ENCODE results near the gene PLEKHF1. TPM values are rescaled to one million over a fixed set of nuclear protein-coding genes. Genes with fewer than 3 reads are reported as not detected.
"Not testable (repeated sequence)": the region's sequence is repeated elsewhere in the genome, so short reads cannot be mapped to it uniquely, and the experiment has no call there.

PLEKHF1 gene
- total and polyA plus RNA-seq, 2 donors, result 13.4 to 30.8 TPM

DNA sequence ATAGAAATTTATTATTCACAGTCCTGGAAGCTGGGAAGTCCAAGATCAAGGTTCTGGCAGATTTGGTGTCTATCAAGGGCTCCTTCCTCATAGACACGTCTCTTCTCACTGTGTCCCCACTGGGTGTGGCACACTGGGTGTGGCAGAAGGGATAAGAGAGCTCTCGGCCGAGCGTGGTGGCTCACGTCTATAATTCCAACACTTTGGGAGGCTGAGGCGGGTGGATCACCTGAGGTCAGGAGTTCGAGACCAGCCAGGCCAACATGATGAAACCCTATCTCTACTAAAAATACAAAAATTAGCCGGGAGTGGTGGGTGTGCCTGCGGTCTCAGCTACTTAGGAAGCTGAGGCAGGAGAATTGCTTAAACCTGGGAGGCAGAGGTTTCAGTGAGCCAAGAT lies 38.4 kb upstream of the PLEKHF1 start:
- H3K4me3 ChIP-seq (ENCODE audit: low read depth, low read length); H3K36me3 ChIP-seq (ENCODE audit: insufficient read depth); H3K27ac ChIP-seq (ENCODE audit: low read depth); H3K4me1 ChIP-seq (ENCODE audit: insufficient read depth); DNase-seq (ENCODE audit: extremely low spot score): not testable (repeated sequence)
- 87% methylated on average over 9 of the region's 9 CpGs for WGBS

DNA sequence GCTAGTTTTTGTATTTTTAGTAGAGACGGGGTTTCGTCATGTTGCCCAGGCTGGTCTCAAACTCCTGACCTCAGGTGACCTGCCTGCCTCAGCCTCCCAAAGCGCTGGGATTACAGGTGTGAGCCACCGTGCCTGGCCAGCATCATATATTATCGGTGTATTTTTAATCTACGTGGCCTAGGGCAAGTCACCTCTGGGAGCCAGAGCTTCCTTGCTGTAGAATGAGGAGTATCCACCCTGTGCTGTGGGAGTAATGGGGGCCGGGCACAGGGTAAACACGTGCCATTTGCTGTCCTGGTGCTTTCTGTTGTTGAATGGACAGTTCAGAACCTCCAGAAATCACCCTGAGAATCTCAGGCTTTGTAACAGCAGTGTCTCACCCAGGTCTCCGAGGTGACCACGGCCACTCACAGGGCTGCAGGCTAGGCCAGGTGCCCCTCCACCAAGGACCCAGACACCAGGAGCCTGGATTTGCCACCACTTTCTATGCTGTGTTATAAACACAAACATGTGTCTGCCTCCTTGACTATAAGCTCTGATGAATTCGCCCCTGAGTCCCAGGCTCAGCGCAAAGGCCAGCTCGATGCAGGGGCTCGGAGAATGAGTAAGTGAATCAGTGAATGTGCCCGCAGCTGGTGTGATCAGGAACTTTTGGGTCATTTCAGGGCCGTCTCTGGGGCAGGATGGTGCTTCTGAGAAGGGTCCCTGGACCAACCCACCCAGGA lies 36.4 kb upstream of the PLEKHF1 start:
- no peak for DNase-seq (ENCODE audit: extremely low spot score)
- 92% methylated on average over 16 of the region's 16 CpGs for WGBS

GRCh38 chr19:29629836-29630534 lies 35.3 kb upstream of the PLEKHF1 start:
- Histone ChIP-seq H3K27ac (ENCODE audit: low read depth) (no peak overlapping the region), H3K4me3 (ENCODE audit: low read depth, low read length) (no peak overlapping the region), H3K4me1 (ENCODE audit: insufficient read depth) (no peaks in the 10 kb centered on the region), H3K36me3 (ENCODE audit: insufficient read depth) (no peaks in the 10 kb centered on the region)
- 90% methylated on average over 5 of the region's 5 CpGs for WGBS
- DNase-seq (ENCODE audit: extremely low spot score), result no peak

More for the DNA sequence above, 36.4 kb upstream of the PLEKHF1 start:
- H3K4me3 ChIP-seq (ENCODE audit: low read depth, low read length), result no peak overlapping the region
- H3K4me1 ChIP-seq (ENCODE audit: insufficient read depth), result no peaks in the 10 kb centered on the region
- H3K27ac ChIP-seq (ENCODE audit: low read depth), result no peak overlapping the region
- no peaks in the 10 kb centered on the region for H3K36me3 ChIP-seq (ENCODE audit: insufficient read depth)

DNA sequence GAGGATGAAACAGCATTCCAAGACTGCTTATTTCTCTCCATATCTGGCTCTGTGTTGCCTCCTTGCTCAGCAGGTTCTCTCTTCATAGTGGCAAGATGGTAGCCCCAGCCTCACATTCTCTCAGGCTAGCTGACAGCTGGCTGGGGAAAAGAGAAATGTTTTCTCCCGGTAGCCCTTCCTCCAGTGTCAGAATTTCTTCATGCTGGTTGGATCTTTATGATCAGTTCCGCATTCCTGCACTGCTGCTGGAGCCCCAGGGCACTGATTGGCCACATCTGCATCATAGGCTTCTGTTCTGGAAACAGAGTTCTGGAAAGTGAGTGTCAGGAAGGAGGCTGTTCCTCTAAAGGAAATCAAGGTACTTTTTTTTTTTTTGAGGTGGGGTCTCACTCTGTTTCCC lies 34.6 kb upstream of the PLEKHF1 start:
- 53% methylated on average over 2 of the region's 2 CpGs for WGBS
- Histone ChIP-seq H3K36me3 (ENCODE audit: insufficient read depth) (no peaks in the 10 kb centered on the region), H3K4me3 (ENCODE audit: low read depth, low read length) (no peak overlapping the region), H3K4me1 (ENCODE audit: insufficient read depth) (no peaks in the 10 kb centered on the region), H3K27ac (ENCODE audit: low read depth) (no peak overlapping the region)
- DNase-seq (ENCODE audit: extremely low spot score), result no peak

GRCh38 chr19:29631450-29631849 lies 33.8 kb upstream of the PLEKHF1 start:
- Histone ChIP-seq H3K4me3 (ENCODE audit: low read depth, low read length) (no peak overlapping the region), H3K36me3 (ENCODE audit: insufficient read depth) (no peaks in the 10 kb centered on the region), H3K4me1 (ENCODE audit: insufficient read depth) (no peaks in the 10 kb centered on the region), H3K27ac (ENCODE audit: low read depth) (no peak overlapping the region)
- 88% methylated on average over 3 of the region's 3 CpGs for WGBS
- no peak for DNase-seq (ENCODE audit: extremely low spot score)

DNA sequence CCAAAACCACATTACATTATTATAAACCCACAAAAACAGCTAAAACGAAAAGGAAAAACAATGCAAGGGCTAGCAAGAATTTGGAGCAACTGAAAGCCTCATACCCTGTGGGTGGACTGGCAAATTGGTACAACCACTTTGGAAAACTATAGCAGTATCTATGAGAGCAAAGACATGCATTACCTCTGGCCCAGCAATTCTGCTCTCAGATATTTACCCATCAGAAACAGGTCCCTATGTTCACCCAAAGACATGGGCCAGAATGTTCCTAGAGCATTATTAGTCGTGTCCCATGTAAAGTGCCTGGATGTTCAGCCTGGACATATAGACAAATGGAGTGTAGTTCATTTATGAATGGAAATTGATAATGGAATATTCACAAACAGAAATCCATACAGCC lies 31.3 kb upstream of the PLEKHF1 start:
- DNase-seq (ENCODE audit: extremely low spot score), result no peak
- WGBS, result 86% methylated on average over 2 of the region's 2 CpGs
- no peak overlapping the region for H3K4me3 ChIP-seq (ENCODE audit: low read depth, low read length)

GRCh38 chr19:29634423-29635130 lies 30.7 kb upstream of the PLEKHF1 start:
- Histone ChIP-seq H3K27ac (ENCODE audit: low read depth) (no peak overlapping the region), H3K4me3 (ENCODE audit: low read depth, low read length) (no peak overlapping the region), H3K4me1 (ENCODE audit: insufficient read depth) (no peaks in the 10 kb centered on the region), H3K36me3 (ENCODE audit: insufficient read depth) (no peaks in the 10 kb centered on the region)
- 66% methylated on average over 6 of the region's 6 CpGs for WGBS
- DNase-seq (ENCODE audit: extremely low spot score), result no peak

More for the DNA sequence above, 31.3 kb upstream of the PLEKHF1 start:
- no peaks in the 10 kb centered on the region for H3K4me1 ChIP-seq (ENCODE audit: insufficient read depth)
- H3K36me3 ChIP-seq (ENCODE audit: insufficient read depth), result no peaks in the 10 kb centered on the region
- no peak overlapping the region for H3K27ac ChIP-seq (ENCODE audit: low read depth)

DNA sequence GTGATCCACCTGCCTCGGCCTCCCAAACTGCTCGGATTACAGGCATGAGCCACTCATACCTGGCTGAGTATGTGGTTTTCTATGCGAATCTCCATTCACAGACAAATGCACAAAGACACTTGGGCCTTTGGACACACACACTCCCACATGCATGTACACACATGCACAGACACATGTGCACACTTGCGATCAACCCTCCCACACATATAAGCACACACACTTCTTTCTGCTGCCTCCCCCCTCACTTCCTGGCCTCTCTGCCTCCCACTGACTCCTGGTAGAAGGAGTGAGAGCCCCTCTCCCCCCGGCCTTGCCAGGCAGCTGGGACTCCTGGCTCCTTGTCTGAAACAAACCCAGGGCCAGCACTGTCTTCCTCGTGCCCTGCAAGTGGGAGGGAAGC lies 29.3 kb upstream of the PLEKHF1 start:
- WGBS, result 87% methylated on average over 6 of the region's 6 CpGs
- Histone ChIP-seq H3K36me3 (ENCODE audit: insufficient read depth) (no peaks in the 10 kb centered on the region), H3K4me3 (ENCODE audit: low read depth, low read length) (no peak overlapping the region), H3K4me1 (ENCODE audit: insufficient read depth) (no peaks in the 10 kb centered on the region), H3K27ac (ENCODE audit: low read depth) (no peak overlapping the region)
- no peak for DNase-seq (ENCODE audit: extremely low spot score)

GRCh38 chr19:29636553-29637360 lies 28.5 kb upstream of the PLEKHF1 start:
- Histone ChIP-seq H3K27ac (ENCODE audit: low read depth) (no peak overlapping the region), H3K4me1 (ENCODE audit: insufficient read depth) (no peaks in the 10 kb centered on the region), H3K36me3 (ENCODE audit: insufficient read depth) (no peaks in the 10 kb centered on the region), H3K4me3 (ENCODE audit: low read depth, low read length) (no peak overlapping the region)
- DNase-seq (ENCODE audit: extremely low spot score), result no peak
- WGBS, result 50% methylated on average over 12 of the region's 12 CpGs

- Histone ChIP-seq H3K4me3 (ENCODE audit: low read depth, low read length) (no peak overlapping the region), H3K4me1 (ENCODE audit: insufficient read depth) (no peaks in the 10 kb centered on the region), H3K27ac (ENCODE audit: low read depth) (no peak overlapping the region), H3K36me3 (ENCODE audit: insufficient read depth) (no peaks in the 10 kb centered on the region)
- 86% methylated on average over 8 of the region's 8 CpGs for WGBS
- DNase-seq (ENCODE audit: extremely low spot score), result no peak
Observed at GRCh38 chr19:29639086-29639485, 26.2 kb upstream of the PLEKHF1 start.

GRCh38 chr19:29640231-29640630 lies 25.0 kb upstream of the PLEKHF1 start:
- DNase-seq (ENCODE audit: extremely low spot score), result no peak
- H3K27ac ChIP-seq (ENCODE audit: low read depth), result no peak overlapping the region
- no peaks in the 10 kb centered on the region for H3K4me1 ChIP-seq (ENCODE audit: insufficient read depth)
- no peaks in the 10 kb centered on the region for H3K36me3 ChIP-seq (ENCODE audit: insufficient read depth)
- H3K4me3 ChIP-seq (ENCODE audit: low read depth, low read length), result no peak overlapping the region
- 86% methylated on average over 12 of the region's 12 CpGs for WGBS

GRCh38 chr19:29641597-29641996 lies 23.7 kb upstream of the PLEKHF1 start:
- WGBS, result 82% methylated on average over 2 of the region's 2 CpGs
- DNase-seq (ENCODE audit: extremely low spot score), result no peak
- no peak overlapping the region for H3K27ac ChIP-seq (ENCODE audit: low read depth)
- H3K4me3 ChIP-seq (ENCODE audit: low read depth, low read length), result no peak overlapping the region
- no peaks in the 10 kb centered on the region for H3K4me1 ChIP-seq (ENCODE audit: insufficient read depth)
- H3K36me3 ChIP-seq (ENCODE audit: insufficient read depth), result no peaks in the 10 kb centered on the region

GRCh38 chr19:29643361-29643935 lies 21.8 kb upstream of the PLEKHF1 start:
- no peak overlapping the region for H3K27ac ChIP-seq (ENCODE audit: low read depth)
- H3K4me1 ChIP-seq (ENCODE audit: insufficient read depth), result no peaks in the 10 kb centered on the region
- no peak for DNase-seq (ENCODE audit: extremely low spot score)
- WGBS, result 65% methylated on average over 7 of the region's 7 CpGs
- no peaks in the 10 kb centered on the region for H3K36me3 ChIP-seq (ENCODE audit: insufficient read depth)
- H3K4me3 ChIP-seq (ENCODE audit: low read depth, low read length), result no peak overlapping the region

Measured in urinary bladder (tissue), 4 donors.